H1 (cell line): ENCODE results near the gene PI4K2A. TPM values are rescaled to one million over a fixed set of nuclear protein-coding genes. Genes with fewer than 3 reads are reported as not detected.
A peak's percentile ranks its signal among the peaks of the same experiment; 100 is the strongest.

Source experiments
- ASH2L ChIP-seq: fragments of 200-600, 300-600 bp; sonication (generic); IDR thresholded peaks from one replicate; pipeline ENCODE4 v1.7.1; 2017; ENCODE audit warnings: low read length
- CBX5 ChIP-seq: fragments of 300-800, 300-1000 bp; sonication (generic); IDR thresholded peaks from 2 replicates; pipeline ENCODE4 v1.7.1; 2016; ENCODE audit warnings: antibody characterized with exemption, low read length, low read depth
- CBX8 ChIP-seq: fragments of 300-800, 300-1000 bp; sonication (generic); IDR thresholded peaks from 2 replicates; pipeline ENCODE4 v1.7.1; 2016; ENCODE audit warnings: low read depth, low read length, borderline replicate concordance
- E2F6 ChIP-seq: IDR thresholded peaks from 2 replicates; pipeline ENCODE4 v1.6.1; 2012; ENCODE audit warnings: inconsistent platforms
- MAX ChIP-seq: IDR thresholded peaks from 2 replicates; pipeline ENCODE4 v1.6.1; 2012; ENCODE audit warnings: inconsistent platforms
- NANOG ChIP-seq: IDR thresholded peaks from 2 replicates; pipeline ENCODE4 v1.6.1; 2011; ENCODE audit warnings: low read length, low read depth, mild to moderate bottlenecking, inconsistent platforms; ENCODE audit not compliant: insufficient read depth, poor library complexity, severe bottlenecking
- POLR2A ChIP-seq, 2 experiments: IDR thresholded peaks; 1 replicate in 1 of 2; 2 replicates in 1 of 2; pipeline ENCODE4 v1.6.1; 2011; ENCODE audit warnings: low read depth in 2 of 2, low read length in 2 of 2, mild to moderate bottlenecking in 2 of 2; ENCODE audit errors: control extremely low read depth in 1 of 2
- RBBP5 ChIP-seq: IDR thresholded peaks from 2 replicates; pipeline ENCODE4 v1.7.1; 2012; ENCODE audit warnings: low read depth, mild to moderate bottlenecking, inconsistent platforms, low read length, moderate library complexity, borderline replicate concordance
- RXRA ChIP-seq: IDR thresholded peaks from 2 replicates; pipeline ENCODE4 v1.6.1; 2011; ENCODE audit warnings: low read depth, mild to moderate bottlenecking, low read length, moderate library complexity; ENCODE audit not compliant: insufficient read depth
- SAP30 ChIP-seq: fragments of 300-600 bp; sonication (generic); IDR thresholded peaks from 2 replicates; pipeline ENCODE4 v1.7.1; 2012; ENCODE audit warnings: low read length, moderate library complexity, mild to moderate bottlenecking, inconsistent platforms; ENCODE audit not compliant: insufficient read depth, insufficient replicate concordance
- SUZ12 ChIP-seq: fragments of 200-600 bp; sonication (generic); IDR thresholded peaks from 2 replicates; pipeline ENCODE4 v1.6.1; 2012; ENCODE audit warnings: mild to moderate bottlenecking, inconsistent platforms, low read length, moderate library complexity, mixed read lengths
- TAF1 ChIP-seq: IDR thresholded peaks from 2 replicates; pipeline ENCODE4 v1.6.1; 2011; ENCODE audit warnings: mild to moderate bottlenecking, low read depth, low read length
- YY1 ChIP-seq: IDR thresholded peaks from 2 replicates; pipeline ENCODE4 v1.6.1; 2011; ENCODE audit warnings: low read depth, mild to moderate bottlenecking, low read length
- polyA plus RNA-seq, 7 experiments: library from polyadenylated mRNA; depleted of rRNA in 3 of 7; stranded (reverse) in 5 of 7; unstranded in 2 of 7; fragments of >200 nt in 5 of 7; fragments of 200-250 nt in 2 of 7; gene quantifications; 1 replicate in 5 of 7; 2 replicates in 1 of 7; 4 replicates in 1 of 7; pipeline versions ENCODE4 v1.2.1 to v1.2.3, GENCODE V29; 2011 to 2013; ENCODE audit warnings: missing spikeins in 2 of 7, mixed read lengths in 2 of 7
- total RNA-seq: library from RNA; stranded (reverse); fragmentation: NEBNext Ultra II Directional; extraction: Animal tissue kit (Norgen Biotek cat#: 25700); gene quantifications from 2 replicates; pipeline ENCODE4 v1.2.1, GENCODE V29; 2021

The PI4K2A gene
- total and polyA plus RNA-seq, 2 of the 8 experiments (the other 6 are each of a cell fraction or from before 2014, with no cell fraction given), result 20.7 to 21.9 TPM

GRCh38 chr10:97713826-97714400, 73.4 kb downstream of the PI4K2A start (continued):
- TF ChIP-seq RXRA (no peak), POLR2A (IDR thresholded peaks at IDR 0.05; ENCODE audit: control extremely low read depth in 1 of 2, low read depth in 2 of 2, low read length in 2 of 2) (peak; percentile 56 to 84), NANOG (no peak), SUZ12 (no peak), SAP30 (no peak), CBX5 (no peak), MAX (peak; percentile 99), ASH2L (no peak), TAF1 (peak; percentile 43; the same call in 1 of the 2 replicates), CBX8 (no peak), RBBP5 (peak; percentile 84), E2F6 (peak; percentile 93), YY1 (peak; percentile 55; the same call in 1 of the 2 replicates)
